ENCODE data around the gene NALCN.

GRCh38 chr13:101457176-101457575 is 40.9 kb upstream of the NALCN start:
- TF ChIP-seq EZH2phosphoT487 (IDR thresholded peaks at IDR 0.05; ENCODE audit: low read depth), result no peak
- no peak for TF ChIP-seq CTCF (IDR thresholded peaks at IDR 0.05; ENCODE audit: low read depth, low read length)

All from OCI-LY3 (cell line).